Aorta (tissue), 5 donors: ENCODE data around the gene ZNF804A. TPM values are rescaled to one million over a fixed set of nuclear protein-coding genes. Genes with fewer than 3 reads are reported as not detected.
A peak's percentile ranks its signal among the peaks of the same experiment; 100 is the strongest.

Experiments
- ATAC-seq: fragments of 200-7000 bp; cut with Tn5 transposase; one replicate; pipeline ENCODE4 v1.9.1; 2022; ENCODE audit warnings: moderate library complexity; ENCODE audit not compliant: low FRiP score
- DNase-seq, 2 donors: peaks; one replicate each; pipeline ENCODE4 v3.0.0-alpha.2; 2020
- H3K27ac ChIP-seq, 2 donors: one replicate each; pipeline ENCODE4 v1.5.1; 2013; ENCODE audit warnings: low read length in 2 of 2, mild to moderate bottlenecking in 2 of 2, moderate library complexity in 2 of 2, control low read depth in 1 of 2, inconsistent platforms in 1 of 2, low read depth in 1 of 2
- H3K27me3 ChIP-seq, 2 donors: one replicate each; pipeline ENCODE4 v1.6.1; 2013; ENCODE audit warnings: control low read depth in 1 of 2, low read length in 1 of 2, mild to moderate bottlenecking in 1 of 2, moderate library complexity in 1 of 2; ENCODE audit not compliant: insufficient read depth in 2 of 2, control insufficient read depth in 1 of 2
- H3K36me3 ChIP-seq, 2 donors: one replicate each; pipeline ENCODE4 v1.6.1; 2013; ENCODE audit warnings: control low read depth in 1 of 2, low read length in 1 of 2, mild to moderate bottlenecking in 1 of 2; ENCODE audit not compliant: insufficient read depth in 2 of 2, control insufficient read depth in 1 of 2
- H3K4me1 ChIP-seq, 2 donors: one replicate each; pipeline ENCODE4 v1.6.1; 2013; ENCODE audit warnings: low read length in 2 of 2, control low read depth in 1 of 2, mild to moderate bottlenecking in 1 of 2, moderate library complexity in 1 of 2; ENCODE audit not compliant: insufficient read depth in 2 of 2, control insufficient read depth in 1 of 2
- H3K4me3 ChIP-seq, 2 donors: one replicate each; pipeline ENCODE4 v1.5.1; 2013; ENCODE audit warnings: low read length in 2 of 2, control low read depth in 1 of 2, mild to moderate bottlenecking in 1 of 2
- H3K9me3 ChIP-seq: one replicate; pipeline ENCODE4 v1.6.1; 2013; ENCODE audit warnings: mild to moderate bottlenecking, low read length; ENCODE audit not compliant: control insufficient read depth
- WGBS, 2 donors: extraction: QIAGEN DNeasy Blood & Tissue Kit; methylation state at CpG; one replicate each; pipeline ENCODE4 v1.1.7; 2013; 5-methylcytosine and 5-hydroxymethylcytosine counted together
- intact Hi-C, 2 donors: fragments of 100-400 bp; cut with DNase I; formaldehyde crosslinking; loops; one replicate each; pipeline versions ENCODE4 v1.14.2 to v1.15.0; 2022
- polyA plus RNA-seq, 2 donors: library from polyadenylated mRNA; stranded (reverse); fragments of 200-250 nt; gene quantifications; one replicate each; pipeline ENCODE4 v1.2.3, GENCODE V29; 2013
- total RNA-seq, 2 donors: library from RNA; stranded (reverse); fragmentation: NEBNext Ultra II Directional; extraction: Animal tissue kit (Norgen Biotek cat#: 25700); gene quantifications; one replicate each; pipeline ENCODE4 v1.2.1, GENCODE V29; 2021
- donor health status: healthy with polysubstance abuse.
- donor health status: Bipolar disorder and iron deficiency.
- donor health status: DM: no; HTN: no; CAD: no.
- donor health status: DM: no; HTN: no; CAD: no.
- donor health status: DM: yes; HTN: yes; CAD: no.

ZNF804A gene
- total and polyA plus RNA-seq, 4 donors = 0.23 to 0.33 TPM; not detected in 2

DNA sequence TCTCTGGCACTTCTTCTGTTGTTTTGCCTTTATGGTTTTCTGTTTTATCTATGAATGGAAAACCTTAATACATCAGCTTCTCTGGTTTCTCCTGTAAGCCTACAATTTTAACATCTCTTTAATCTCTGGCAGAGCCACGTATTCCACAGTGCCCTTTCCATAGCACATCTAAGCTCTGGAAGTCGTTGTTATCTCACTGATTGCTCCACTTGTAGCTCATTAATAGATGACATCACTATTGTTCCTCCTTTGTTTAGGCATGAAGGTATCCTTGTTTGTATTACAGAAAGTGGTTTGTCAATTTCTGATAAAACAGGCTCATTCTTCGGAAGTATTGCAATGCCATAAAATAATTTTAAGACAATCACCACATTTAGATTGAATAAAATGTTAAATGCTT lies 185.2 kb downstream of the ZNF804A start:
- intact Hi-C loops = no loop called here
- no peaks in the 10 kb centered on the region for H3K9me3 ChIP-seq
- WGBS, 2 donors = 63 to 68% methylated on average over 3 of the region's 3 CpGs

GRCh38 chr2:184793176-184793575 lies 194.8 kb downstream of the ZNF804A start:
- ATAC-seq = no peak
- no peak for DNase-seq
- H3K4me3 ChIP-seq = no peak overlapping the region
- no peaks in the 10 kb centered on the region for H3K4me1 ChIP-seq
- 94 to 97% methylated on average over 1 of the region's 1 CpG for WGBS, 2 donors
- intact Hi-C loops = no loop called here
- no peaks in the 10 kb centered on the region for H3K36me3 ChIP-seq
- no peaks in the 10 kb centered on the region for H3K9me3 ChIP-seq
- H3K27ac ChIP-seq = no peak overlapping the region
- H3K27me3 ChIP-seq = no peaks in the 10 kb centered on the region

More for the DNA sequence above, 185.2 kb downstream of the ZNF804A start:
- Histone ChIP-seq H3K27me3 (no peaks in the 10 kb centered on the region), H3K4me3 (no peak overlapping the region), H3K27ac (no peak overlapping the region), H3K4me1 (no peaks in the 10 kb centered on the region), H3K36me3 (no peaks in the 10 kb centered on the region)
- no peak for DNase-seq
- no peak for ATAC-seq

- DNase-seq = no peak
Measured at GRCh38 chr2:184799379-184799778, 201.1 kb downstream of the ZNF804A start.

DNA sequence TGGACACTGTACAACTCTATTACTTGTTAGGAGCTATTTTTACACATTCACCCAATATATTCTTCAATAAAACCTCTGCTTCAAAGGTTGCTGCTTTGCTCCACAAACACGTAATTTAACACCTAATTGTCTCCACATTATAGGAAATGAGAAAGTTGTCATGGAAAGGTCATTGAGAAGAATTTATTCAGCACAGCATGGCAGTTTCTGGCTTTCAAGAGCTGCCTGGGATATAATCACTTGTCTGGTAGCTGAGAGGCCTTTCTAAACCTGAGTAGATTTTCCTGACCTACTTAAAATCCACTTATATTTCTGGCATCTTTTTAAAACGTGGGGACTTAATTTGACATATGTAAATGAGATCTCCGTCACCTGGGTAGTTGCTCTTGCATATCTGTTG lies 216.1 kb downstream of the ZNF804A start:
- Histone ChIP-seq H3K4me3 (no peak overlapping the region), H3K27me3 (no peaks in the 10 kb centered on the region), H3K27ac (no peak overlapping the region), H3K9me3 (no peaks in the 10 kb centered on the region), H3K4me1 (no peaks in the 10 kb centered on the region), H3K36me3 (no peaks in the 10 kb centered on the region)
- intact Hi-C loops = no loop called here
- ATAC-seq (no peak), DNase-seq (no peak)
- 52 to 59% methylated on average over 3 of the region's 3 CpGs for WGBS, 2 donors

More at GRCh38 chr2:184799379-184799778, 201.1 kb downstream of the ZNF804A start:
- WGBS, 2 donors = 80 to 88% methylated on average over 4 of the region's 4 CpGs
- Histone ChIP-seq H3K27ac (no peak overlapping the region), H3K27me3 (no peaks in the 10 kb centered on the region), H3K36me3 (no peaks in the 10 kb centered on the region), H3K4me3 (no peak overlapping the region), H3K4me1 (no peaks in the 10 kb centered on the region), H3K9me3 (no peaks in the 10 kb centered on the region)
- intact Hi-C loops = no loop called here
- no peak for ATAC-seq

GRCh38 chr2:184815824-184816223 lies 217.5 kb downstream of the ZNF804A start:
- no peak for ATAC-seq
- no peak overlapping the region for H3K27ac ChIP-seq
- H3K27me3 ChIP-seq = no peaks in the 10 kb centered on the region
- intact Hi-C loops = no loop called here
- no peaks in the 10 kb centered on the region for H3K9me3 ChIP-seq
- H3K4me3 ChIP-seq = no peak overlapping the region
- H3K36me3 ChIP-seq = no peaks in the 10 kb centered on the region
- 13 to 32% methylated on average over 1 of the region's 1 CpG for WGBS, 2 donors
- no peak for DNase-seq
- H3K4me1 ChIP-seq = no peaks in the 10 kb centered on the region

DNA sequence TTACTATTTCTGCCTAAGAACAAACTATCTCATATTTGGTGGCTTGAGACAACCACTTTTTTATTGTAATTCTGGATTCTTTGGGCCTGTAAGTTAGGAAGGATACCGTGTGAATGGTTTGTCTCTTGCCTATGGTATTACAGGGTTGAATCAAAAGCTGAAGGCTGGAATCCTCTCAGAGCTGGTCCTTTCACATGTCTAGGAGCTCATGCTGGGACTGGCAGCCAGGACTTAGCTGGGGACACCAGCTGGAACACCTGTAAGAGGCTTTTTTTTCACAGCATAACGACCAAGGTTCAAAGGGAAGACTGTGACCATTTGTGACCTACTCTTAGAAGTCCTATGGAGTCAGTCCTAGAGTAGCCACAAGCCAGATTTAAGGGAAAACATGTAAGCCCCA lies 226.3 kb downstream of the ZNF804A start:
- Histone ChIP-seq H3K27ac (no peak overlapping the region), H3K27me3 (no peaks in the 10 kb centered on the region), H3K9me3 (no peaks in the 10 kb centered on the region), H3K36me3 (no peaks in the 10 kb centered on the region), H3K4me3 (no peak overlapping the region), H3K4me1 (no peaks in the 10 kb centered on the region)
- 45 to 46% methylated on average over 2 of the region's 2 CpGs for WGBS, 2 donors
- ATAC-seq (no peak), DNase-seq (no peak)
- intact Hi-C loops = no loop called here

GRCh38 chr2:184830531-184830930 lies 232.2 kb downstream of the ZNF804A start:
- Histone ChIP-seq H3K27ac (no peak overlapping the region), H3K4me1 (no peaks in the 10 kb centered on the region), H3K4me3 (no peak overlapping the region), H3K9me3 (no peaks in the 10 kb centered on the region), H3K36me3 (no peaks in the 10 kb centered on the region), H3K27me3 (no peaks in the 10 kb centered on the region)
- intact Hi-C loops = no loop called here
- no peak for ATAC-seq
- no peak for DNase-seq
- WGBS, 2 donors = 75 to 84% methylated on average over 1 of the region's 1 CpG

GRCh38 chr2:184834699-184835397 lies 236.5 kb downstream of the ZNF804A start:
- DNase-seq = no peak
- H3K27me3 ChIP-seq = no peaks in the 10 kb centered on the region
- H3K9me3 ChIP-seq = no peaks in the 10 kb centered on the region
- no peaks in the 10 kb centered on the region for H3K4me1 ChIP-seq
- no peaks in the 10 kb centered on the region for H3K36me3 ChIP-seq
- no peak overlapping the region for H3K27ac ChIP-seq
- ATAC-seq = peak; percentile 19
- H3K4me3 ChIP-seq = no peak overlapping the region
- intact Hi-C loops = no loop called here

GRCh38 chr2:184835398-184835715 lies 237.0 kb downstream of the ZNF804A start:
- Histone ChIP-seq H3K4me3 (no peak overlapping the region), H3K27me3 (no peaks in the 10 kb centered on the region), H3K36me3 (no peaks in the 10 kb centered on the region), H3K9me3 (no peaks in the 10 kb centered on the region), H3K27ac (no peak overlapping the region), H3K4me1 (no peaks in the 10 kb centered on the region)
- ATAC-seq (no peak), DNase-seq (no peak)
- intact Hi-C loops = no loop called here
